GM18873 (cell line): ENCODE measurements around the gene DUSP15.
"Not testable (repeated sequence)": the region's sequence is repeated elsewhere in the genome, so short reads cannot be mapped to it uniquely, and the experiment has no call there.

Experiments used
- ATAC-seq: cut with Tn5 transposase; IDR thresholded peaks from one replicate; pipeline ENCODE4 v1.9.1; 2021; ENCODE audit warnings: mild to moderate bottlenecking, moderate library complexity, moderate number of reproducible peaks; ENCODE audit not compliant: unreplicated experiment, low FRiP score

Gene DUSP15

DNA sequence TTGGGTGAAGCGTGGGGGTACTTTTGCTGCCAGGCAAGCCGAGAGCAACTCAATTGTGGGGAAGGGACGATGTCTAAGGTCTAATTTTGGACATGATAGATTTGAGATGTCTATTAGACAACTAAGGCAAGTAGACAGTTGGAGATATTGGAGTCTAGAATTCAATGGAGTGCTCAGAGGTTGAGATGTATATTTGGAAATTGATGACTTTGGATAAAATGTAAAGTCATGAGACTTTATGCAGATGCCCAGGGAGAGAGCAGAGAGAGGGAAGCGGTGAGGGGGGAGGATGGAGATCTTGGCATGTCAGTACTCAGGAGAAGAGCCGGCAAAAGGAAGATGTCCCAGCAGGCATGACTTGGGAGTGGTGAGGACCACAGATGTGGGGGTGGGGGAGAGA lies 44.3 kb downstream of the DUSP15 start:
- ATAC-seq: no peak

DNA sequence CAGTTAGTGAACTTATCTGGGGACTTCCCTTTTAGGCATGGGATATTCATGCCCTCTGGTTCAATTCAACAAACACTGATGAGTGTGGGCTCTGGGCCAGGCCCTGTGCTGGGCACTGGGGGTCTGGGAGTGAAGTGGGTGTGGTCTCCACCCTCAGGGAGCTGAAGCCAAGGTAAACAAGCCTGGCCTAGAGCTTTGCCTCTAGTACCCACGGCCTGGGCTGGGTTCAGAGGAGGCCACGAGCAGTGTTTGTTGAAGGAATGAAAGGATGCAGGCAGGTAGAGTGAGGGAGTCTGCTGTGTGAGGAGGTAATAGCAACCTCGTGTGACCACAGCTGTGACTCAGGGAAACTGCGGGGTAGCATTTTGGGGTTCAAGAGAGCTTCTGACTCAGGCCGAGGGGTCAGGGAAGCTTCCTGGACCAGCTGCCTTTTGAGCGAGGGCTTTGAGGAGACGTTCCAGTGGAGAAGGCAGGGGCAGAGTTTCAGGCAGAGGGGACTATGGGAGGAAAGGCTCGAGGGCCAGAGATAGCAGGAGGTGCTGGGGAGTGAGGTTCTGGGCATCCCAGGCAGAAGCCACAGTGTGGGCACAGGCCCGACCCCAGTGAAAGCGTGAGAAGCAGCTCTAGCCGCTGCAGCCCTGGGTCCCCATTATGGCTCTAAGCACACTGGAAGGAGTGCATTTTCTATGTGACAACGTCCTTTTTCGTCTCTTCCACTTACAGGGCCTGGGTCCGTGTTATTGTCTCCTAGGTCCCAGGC lies 45.6 kb downstream of the DUSP15 start:
- ATAC-seq: no peak

DNA sequence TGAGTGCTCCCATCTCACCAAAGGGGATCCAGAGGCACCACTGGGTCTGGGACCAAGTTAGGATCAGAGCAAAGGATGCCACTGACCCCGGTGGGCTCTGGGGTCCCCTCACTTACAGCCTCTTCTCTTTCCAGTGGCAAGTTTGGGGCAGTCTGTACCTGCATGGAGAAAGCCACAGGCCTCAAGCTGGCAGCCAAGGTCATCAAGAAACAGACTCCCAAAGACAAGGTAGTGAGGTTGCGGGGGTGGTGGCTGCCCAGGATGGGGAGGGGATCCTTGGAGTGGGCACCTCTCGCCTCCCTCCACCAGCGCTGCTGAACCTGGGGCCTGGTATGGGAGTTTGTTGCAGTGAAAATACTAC lies 46.2 kb downstream of the DUSP15 start:
- ATAC-seq: no peak

DNA sequence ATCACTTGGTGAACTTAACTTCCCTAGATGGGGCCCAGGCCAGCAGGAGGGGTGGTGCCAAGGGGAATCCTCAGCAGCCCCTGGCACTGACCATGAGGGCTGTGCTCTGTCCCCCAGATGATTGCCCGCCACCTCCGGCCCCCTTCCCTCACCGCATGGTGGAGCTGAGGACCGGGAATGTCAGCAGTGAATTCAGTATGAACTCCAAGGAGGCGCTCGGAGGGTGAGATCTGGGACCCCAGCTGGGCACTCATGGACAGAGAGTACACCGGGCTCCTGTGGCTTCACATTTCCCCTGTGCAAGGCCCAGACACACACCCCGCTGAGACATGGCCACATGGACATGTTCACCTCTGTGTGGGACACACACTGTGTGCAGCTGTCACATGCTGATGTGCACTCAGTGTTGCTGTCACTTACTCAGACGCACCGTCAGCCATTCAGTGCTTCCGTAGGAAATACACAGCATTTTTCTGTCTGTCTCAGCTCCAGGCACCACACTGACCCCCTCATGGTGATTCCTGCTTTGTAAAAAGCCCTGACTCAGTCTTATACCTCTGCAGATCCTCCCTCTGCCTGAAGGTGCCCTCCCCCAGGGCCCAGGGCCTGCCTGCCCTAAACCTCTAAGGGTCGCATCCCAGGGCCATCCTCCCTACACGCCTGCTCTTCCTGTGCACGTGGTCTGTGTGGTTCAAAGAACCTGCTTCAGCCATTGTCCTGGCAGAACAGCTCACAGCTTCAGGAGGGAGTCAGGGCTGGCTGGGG lies 46.8 kb downstream of the DUSP15 start:
- ATAC-seq: no peak

DNA sequence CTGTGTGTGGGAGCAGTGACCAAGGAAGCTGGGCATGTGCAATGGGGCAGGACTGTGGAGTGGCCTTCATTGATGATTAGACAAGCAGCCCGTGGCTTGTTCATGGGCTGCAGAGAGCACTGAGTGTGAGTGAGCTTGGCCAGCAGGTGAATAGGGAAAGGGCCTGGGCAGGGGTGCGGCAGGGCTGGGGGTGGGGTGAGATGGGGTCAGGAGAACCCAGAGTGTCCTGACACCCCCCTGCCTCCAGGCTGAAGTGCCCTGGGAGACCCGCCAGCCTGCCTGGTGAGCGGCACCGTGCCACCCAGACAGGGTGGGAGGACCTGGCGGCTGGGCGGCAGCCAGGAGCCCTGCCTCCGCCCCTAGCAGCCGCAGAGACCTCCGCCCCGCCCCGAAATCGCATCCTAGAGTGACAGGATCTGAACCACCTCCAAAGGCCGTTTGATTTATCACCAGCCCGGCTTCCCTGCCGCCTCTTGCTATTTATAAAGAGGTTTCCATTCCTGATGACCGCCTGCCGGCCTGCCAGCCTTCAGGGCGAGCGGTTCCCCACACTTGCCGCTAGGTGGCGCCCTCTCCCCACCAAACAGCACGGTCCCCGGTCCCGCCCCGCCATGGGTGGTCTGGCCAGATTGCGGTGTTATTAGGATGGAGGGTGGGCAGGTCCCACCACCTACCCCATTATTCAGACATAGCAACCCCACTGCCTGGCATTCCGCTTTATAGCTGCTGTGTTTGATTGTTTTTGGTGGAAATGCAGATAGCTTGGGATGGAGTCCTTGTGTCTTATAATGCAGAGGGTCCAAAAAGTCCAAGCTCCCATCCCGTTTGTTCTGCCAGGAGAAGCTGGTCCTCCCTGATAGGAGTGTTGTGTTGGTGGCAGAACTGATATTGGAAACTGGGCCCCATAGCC lies 47.7 kb downstream of the DUSP15 start:
- no peak for ATAC-seq

DNA sequence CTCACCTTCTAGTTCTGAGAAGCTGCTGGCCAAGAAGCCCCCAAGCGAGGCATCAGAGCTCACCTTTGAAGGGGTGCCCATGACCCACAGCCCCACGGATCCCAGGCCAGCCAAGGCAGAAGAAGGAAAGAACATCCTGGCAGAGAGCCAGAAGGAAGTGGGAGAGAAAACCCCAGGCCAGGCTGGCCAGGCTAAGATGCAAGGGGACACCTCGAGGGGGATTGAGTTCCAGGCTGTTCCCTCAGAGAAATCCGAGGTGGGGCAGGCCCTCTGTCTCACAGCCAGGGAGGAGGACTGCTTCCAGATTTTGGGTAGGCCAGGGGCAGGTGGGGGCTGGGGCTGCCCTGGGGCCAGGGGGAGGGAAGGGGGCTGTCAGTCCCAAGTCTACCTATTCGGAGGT lies 48.9 kb downstream of the DUSP15 start:
- no peak for ATAC-seq

DNA sequence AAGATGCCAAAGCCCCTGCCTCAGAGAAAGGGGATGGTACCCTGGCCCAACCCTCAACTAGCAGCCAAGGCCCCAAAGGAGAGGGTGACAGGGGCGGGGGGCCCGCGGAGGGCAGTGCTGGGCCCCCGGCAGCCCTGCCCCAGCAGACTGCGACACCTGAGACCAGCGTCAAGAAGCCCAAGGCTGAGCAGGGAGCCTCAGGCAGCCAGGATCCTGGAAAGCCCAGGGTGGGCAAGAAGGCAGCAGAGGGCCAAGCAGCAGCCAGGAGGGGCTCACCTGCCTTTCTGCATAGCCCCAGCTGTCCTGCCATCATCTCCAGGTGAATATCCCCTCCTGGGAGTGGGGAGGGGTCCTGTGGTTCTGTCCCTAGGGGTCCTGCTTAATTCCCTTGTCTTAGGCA lies 50.1 kb downstream of the DUSP15 start:
- ATAC-seq: no peak

DNA sequence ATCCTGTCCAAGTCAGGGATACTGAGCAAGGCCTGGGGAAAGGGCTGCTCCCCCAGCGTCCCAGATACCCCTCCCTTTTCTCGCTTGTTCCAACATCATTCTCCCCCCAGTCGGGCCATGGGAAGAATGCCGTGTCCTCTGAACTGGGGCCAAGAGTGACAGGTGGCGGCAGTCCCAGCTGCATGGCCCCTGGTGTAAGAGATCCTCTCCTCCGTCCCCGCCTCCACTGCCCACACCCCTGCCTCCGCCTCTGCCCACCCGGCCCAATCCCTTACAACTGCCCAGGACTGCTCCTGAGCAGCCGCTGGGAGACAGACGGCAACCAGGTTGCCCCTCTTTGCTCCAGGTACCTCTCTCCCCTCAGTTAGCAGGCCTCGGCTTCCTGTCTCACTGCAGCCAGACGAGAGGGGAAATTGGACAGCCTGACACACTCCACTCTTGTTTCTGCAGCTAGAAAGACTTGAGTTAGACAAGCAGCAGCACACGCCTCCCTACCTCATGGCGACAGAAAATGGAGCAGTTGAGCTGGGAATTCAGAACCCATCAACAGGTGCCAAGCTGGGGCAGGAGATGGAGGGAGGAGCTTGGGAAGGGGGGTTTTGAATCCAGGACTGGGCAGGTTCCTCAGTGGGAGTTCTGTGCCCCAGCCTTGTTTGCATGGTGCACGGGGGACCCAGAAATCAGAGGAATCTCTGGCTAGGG lies 51.1 kb downstream of the DUSP15 start, which contains the start of gene MYLK2:
TSS of gene MYLK2 (plus strand) at position 274 of the 702 bp plus-strand sequence. CDS start at position 499, 225 bp downstream.
- ATAC-seq: no peak

DNA sequence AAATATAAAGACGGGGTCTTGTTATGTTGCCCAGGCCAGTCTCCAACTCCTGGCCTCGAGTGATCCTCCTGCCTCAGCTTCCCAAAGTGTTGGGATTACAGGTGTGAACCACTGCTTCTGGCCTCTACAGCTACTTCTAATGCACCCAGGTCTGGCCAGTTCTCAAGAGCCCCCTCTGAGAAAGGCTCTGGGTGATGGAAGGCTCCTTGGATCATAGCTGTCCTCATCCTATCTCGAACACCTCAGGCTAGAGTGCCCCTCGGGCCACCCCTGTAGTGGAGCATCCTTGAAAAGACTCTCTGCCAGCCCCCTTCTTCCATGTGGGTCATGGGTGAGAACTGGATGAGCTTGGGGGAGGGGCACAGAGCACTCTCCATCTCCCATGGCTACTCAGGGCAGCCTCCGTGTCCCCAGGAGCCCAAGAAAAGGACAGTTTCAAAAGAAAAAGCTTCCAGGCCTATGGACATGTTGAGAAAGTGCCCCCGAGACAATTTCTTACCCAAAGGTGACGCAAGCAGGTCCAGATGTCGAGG lies 51.9 kb downstream of the DUSP15 start:
- ATAC-seq: no peak

DNA sequence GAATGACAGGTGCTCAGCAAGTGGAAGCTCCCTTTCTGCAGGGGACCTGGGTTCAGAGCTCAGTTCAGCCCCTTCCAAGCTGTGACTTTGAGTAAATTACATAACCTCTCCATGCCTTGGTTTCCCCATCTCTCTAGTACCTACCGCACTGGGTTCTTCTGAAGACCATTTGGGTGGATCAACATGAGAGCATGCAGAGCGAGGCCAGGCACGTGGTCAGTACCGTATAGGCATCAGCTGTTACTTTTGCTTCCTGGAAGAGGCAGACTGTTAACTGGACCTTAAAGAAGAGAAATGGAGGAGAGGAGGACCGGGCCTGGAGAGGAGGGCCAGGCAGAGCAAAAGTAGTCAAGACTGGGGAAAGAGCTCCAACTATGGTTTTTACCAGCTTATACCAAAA lies 52.9 kb downstream of the DUSP15 start:
- ATAC-seq: no peak

DNA sequence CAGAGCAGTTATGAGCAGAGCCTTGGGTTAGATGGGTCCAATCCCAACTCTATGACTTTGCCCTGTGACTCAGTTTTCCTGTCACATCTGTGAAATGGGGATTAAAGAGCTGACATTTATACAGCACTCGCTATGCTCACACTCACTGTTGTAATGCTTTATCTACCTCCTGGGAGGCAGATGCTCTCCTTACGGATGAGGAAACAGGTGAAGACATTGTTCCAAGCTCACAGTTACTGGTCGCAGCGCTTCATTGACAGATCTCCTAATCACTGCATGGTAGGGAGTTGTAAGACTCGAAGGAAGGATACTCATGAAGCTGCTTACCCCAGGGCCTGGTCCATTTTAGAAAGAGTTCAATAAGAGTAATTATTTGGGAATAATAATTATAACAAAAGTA lies 54.1 kb downstream of the DUSP15 start:
- ATAC-seq: no peak

DNA sequence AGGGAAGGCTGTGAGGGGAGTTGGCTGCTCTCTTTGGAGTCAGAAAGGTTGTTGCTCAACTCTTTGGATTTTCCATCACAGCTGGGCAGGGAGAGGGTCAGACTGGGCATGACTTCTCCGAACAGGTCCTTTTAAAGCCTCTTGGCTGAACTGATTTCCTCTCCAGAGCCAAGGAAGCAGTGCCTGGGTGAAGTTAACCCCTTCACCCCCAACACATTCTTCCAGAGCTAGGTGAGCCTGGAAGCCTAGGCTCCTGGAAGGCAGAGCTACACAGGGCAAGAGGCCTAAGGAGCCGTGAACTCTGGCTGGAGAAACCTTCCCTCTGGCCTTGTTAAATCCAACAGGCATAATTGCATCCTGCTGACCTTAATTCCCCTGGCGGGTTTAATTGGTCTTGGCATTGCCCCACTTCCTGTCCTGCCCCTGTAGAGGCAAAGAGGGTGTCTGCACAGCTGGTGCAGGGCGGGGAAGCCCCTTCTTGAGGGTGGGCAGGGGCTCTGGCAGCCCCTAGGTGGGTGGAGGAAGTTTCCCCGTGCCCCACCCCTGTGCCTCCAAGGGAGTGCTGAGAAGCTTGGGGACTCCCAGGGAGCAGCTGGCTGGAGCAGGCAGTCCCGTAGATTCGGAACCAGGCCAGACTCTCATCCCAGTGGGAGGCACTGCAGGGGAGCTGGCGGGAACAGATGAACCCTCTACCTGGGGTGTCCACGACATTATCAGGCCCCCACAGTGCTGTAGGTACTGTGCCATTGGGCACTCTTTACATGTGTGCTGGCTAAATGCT lies 54.7 kb downstream of the DUSP15 start:
- ATAC-seq: no peak

DNA sequence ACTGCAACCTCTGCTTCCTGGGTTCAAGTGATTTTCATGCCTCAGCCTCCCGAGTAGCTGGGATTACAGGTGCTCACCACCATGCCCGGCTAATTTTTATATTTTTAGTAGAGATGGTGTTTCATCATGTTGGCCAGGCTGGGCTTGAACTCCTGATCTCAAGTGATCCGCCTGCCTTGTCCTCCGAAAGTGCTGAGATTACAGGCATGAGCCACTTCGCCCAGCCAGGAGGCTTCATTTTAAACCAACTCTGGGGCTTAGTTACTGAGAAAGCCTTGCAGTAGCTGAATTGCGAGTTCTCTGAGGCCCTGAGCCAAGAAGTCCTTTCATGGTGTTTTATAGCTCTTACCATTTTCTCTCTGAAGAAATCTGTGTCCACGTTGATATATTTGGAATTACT lies 56.2 kb downstream of the DUSP15 start:
- ATAC-seq: not testable (repeated sequence)

DNA sequence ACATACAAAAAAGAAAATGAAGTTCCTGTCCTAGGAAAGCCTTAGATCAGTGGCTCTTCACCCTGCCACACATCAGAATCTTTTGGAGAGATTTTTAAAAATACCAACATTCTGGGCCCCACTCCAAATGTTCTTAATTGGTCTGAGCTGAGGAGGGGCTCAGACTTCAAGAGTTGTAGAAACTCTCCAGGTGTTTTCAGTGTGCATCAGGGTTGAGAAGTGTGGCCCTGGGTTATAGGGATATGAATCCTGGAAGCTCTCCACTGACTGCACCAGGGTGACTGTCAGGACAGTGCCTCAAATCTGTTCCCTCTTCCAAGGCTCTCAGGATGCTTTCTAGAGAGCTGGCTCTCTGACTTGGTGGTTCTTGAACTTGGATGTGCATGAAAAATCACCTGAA lies 56.7 kb downstream of the DUSP15 start:
- ATAC-seq: no peak

DNA sequence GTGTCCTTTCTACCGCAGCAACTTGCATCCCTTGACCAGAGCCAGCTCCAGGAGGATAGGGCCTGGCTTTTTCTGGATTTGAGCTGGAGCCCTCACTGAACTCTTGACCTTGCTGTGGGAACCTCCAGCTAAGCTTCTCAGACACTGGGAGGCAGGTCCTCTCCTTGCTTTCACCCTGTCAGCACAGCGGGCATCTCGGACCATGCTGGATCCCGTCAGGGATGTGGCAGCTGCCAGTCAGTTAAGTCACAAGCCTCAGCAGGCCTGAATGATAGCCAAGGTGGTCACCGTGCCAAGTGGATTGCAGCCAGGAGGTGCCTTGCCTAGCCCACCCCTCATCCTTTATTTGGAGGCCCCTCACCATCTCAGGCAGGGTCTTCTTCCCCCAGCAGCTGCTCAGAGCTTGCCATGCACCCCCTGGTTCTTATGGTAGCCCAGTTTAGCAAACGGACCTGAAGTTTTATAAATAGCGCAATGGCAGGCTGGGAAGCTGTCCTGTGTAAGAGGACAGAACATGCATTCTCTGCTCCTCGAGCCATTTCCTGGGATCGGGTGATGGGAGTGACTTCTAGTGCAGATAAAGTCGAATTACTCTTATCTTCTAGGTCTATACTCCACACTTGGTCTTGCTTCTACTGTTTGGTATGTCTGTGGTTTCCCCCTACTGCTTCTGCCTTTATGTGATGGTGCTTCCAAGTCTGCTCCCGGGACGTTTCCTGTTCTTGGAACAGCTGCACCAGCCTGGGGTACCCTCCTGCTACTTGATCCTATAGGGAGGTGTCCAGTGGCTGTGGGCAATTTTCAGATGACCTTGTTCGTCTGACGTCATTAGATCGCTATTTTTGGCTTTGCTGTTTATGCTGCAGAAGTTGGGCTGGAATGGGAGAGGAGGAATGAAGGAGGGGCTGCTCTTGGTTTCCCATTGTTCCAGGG lies 58.3 kb downstream of the DUSP15 start:
- ATAC-seq: no peak

DNA sequence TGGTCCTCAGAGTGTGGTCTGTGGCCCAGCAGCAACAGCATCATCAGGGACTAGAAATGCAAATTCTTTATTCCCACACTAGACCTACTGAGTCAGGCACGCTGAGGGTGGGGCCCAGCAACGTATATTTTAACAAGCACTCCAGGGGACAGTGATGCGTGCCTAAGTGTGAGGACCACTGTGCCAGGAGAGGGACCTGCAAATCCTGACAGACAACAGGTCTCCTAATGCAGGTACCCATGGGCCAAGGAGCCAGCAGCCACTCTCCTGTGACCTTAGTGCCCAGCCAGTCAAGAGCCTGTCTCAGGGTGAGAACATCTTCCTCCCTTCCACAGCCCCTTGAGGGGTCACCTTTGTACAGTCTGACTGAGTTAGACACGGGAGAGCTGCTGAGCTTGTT lies 59.1 kb downstream of the DUSP15 start:
- no peak for ATAC-seq
